Mesenchymal stem cell (in vitro differentiated cells and primary cell): ENCODE results near the gene ZNF287.
"Not testable (repeated sequence)": the region's sequence is repeated elsewhere in the genome, so short reads cannot be mapped to it uniquely, and the experiment has no call there.

Experiments used
- DNase-seq: peaks from one replicate; pipeline ENCODE4 v3.0.0-alpha.2; 2013
- H2AFZ ChIP-seq: one replicate; pipeline ENCODE4 v1.6.1; 2013; ENCODE audit warnings: low read depth, mild to moderate bottlenecking, control low read depth, inconsistent platforms, low read length, moderate library complexity
- H2AK5ac ChIP-seq: 2 replicates; pipeline ENCODE4 v1.6.1; 2013; ENCODE audit warnings: low read length, moderate library complexity, mild to moderate bottlenecking, inconsistent platforms; ENCODE audit not compliant: severe bottlenecking
- H2BK120ac ChIP-seq: one replicate; pipeline ENCODE4 v1.6.1; 2013; ENCODE audit warnings: low read depth, mild to moderate bottlenecking, inconsistent platforms, low read length, moderate library complexity
- H2BK12ac ChIP-seq, 2 experiments: one replicate each; pipeline ENCODE4 v1.6.1; 2013; ENCODE audit warnings: inconsistent platforms in 2 of 2, low read length in 2 of 2, mild to moderate bottlenecking in 2 of 2, moderate library complexity in 2 of 2, control low read depth in 1 of 2
- H2BK15ac ChIP-seq: one replicate; pipeline ENCODE4 v1.6.1; 2013; ENCODE audit warnings: mild to moderate bottlenecking, low read depth, inconsistent platforms; ENCODE audit not compliant: poor library complexity, severe bottlenecking
- H2BK5ac ChIP-seq: 2 replicates; pipeline ENCODE4 v1.6.1; 2013; ENCODE audit warnings: low read depth, mild to moderate bottlenecking, low read length, control low read depth, inconsistent platforms; ENCODE audit not compliant: poor library complexity, severe bottlenecking
- H3K14ac ChIP-seq, 2 experiments: one replicate each; pipeline ENCODE4 v1.6.1; 2013; ENCODE audit warnings: inconsistent platforms in 2 of 2, low read length in 2 of 2, control low read depth in 1 of 2, mild to moderate bottlenecking in 1 of 2, moderate library complexity in 1 of 2
- H3K18ac ChIP-seq, 2 experiments: one replicate each; pipeline ENCODE4 v1.6.1; 2013; ENCODE audit warnings: inconsistent platforms in 2 of 2, low read length in 2 of 2, control low read depth in 1 of 2, low read depth in 1 of 2, mild to moderate bottlenecking in 1 of 2
- H3K23ac ChIP-seq, 2 experiments: one replicate each; pipeline ENCODE4 v1.6.1; 2013; ENCODE audit warnings: inconsistent platforms in 2 of 2, low read length in 2 of 2, mild to moderate bottlenecking in 2 of 2, moderate library complexity in 2 of 2, control low read depth in 1 of 2
- H3K27ac ChIP-seq: 2 replicates; pipeline ENCODE4 v1.5.1; 2013; ENCODE audit warnings: mild to moderate bottlenecking, moderate library complexity, low read length, control low read depth, inconsistent platforms; ENCODE audit not compliant: poor library complexity, severe bottlenecking
- H3K27me3 ChIP-seq, 2 experiments: 2 replicates each; pipeline versions ENCODE4 v1.6.1 to v1.7.0; 2013; ENCODE audit warnings: low read length in 2 of 2, mild to moderate bottlenecking in 2 of 2, moderate library complexity in 2 of 2, control low read depth in 1 of 2, inconsistent platforms in 1 of 2; ENCODE audit not compliant: control insufficient read depth in 1 of 2, insufficient read depth in 1 of 2
- H3K36me3 ChIP-seq, 2 experiments: 2 replicates each; pipeline versions ENCODE4 v1.6.1 to v1.7.0; 2013; ENCODE audit warnings: low read length in 2 of 2, control low read depth in 1 of 2, inconsistent platforms in 1 of 2, low read depth in 1 of 2, mild to moderate bottlenecking in 1 of 2; ENCODE audit not compliant: insufficient read depth in 2 of 2, control insufficient read depth in 1 of 2
- H3K4ac ChIP-seq, 2 experiments: one replicate each; pipeline ENCODE4 v1.6.1; 2013; ENCODE audit warnings: inconsistent platforms in 2 of 2, low read length in 2 of 2, mild to moderate bottlenecking in 2 of 2, moderate library complexity in 2 of 2, control low read depth in 1 of 2, low read depth in 1 of 2
- H3K4me1 ChIP-seq: 2 replicates; pipeline ENCODE4 v1.6.1; 2013; ENCODE audit warnings: low read depth, low read length, control low read depth; ENCODE audit not compliant: control insufficient read depth, insufficient read depth
- H3K4me2 ChIP-seq: 2 replicates; pipeline ENCODE4 v1.6.1; 2013; ENCODE audit warnings: low read length, mild to moderate bottlenecking, inconsistent platforms; ENCODE audit not compliant: poor library complexity, severe bottlenecking
- H3K4me3 ChIP-seq, 2 experiments: 2 replicates each; pipeline versions ENCODE4 v1.5.1 to v1.7.0; 2013; ENCODE audit warnings: low read length in 2 of 2, mild to moderate bottlenecking in 2 of 2, control low read depth in 1 of 2, low read depth in 1 of 2; ENCODE audit not compliant: insufficient read depth in 1 of 2
- H3K79me1 ChIP-seq: replicated peaks from 2 replicates; pipeline ENCODE4 v1.6.1; 2013; ENCODE audit warnings: mild to moderate bottlenecking, control low read depth, low read length, inconsistent platforms; ENCODE audit not compliant: poor library complexity, severe bottlenecking
- H3K9ac ChIP-seq: 2 replicates; pipeline ENCODE4 v1.7.0; 2013; ENCODE audit warnings: mild to moderate bottlenecking, low read length, moderate library complexity
- H3K9me3 ChIP-seq: 2 replicates; pipeline ENCODE4 v1.7.0; 2013; ENCODE audit warnings: mild to moderate bottlenecking, low read length; ENCODE audit not compliant: control insufficient read depth
- H4K8ac ChIP-seq: one replicate; pipeline ENCODE4 v1.6.1; 2013; ENCODE audit warnings: inconsistent platforms, mild to moderate bottlenecking, low read length, moderate library complexity
- H4K91ac ChIP-seq: one replicate; pipeline ENCODE4 v1.6.1; 2013; ENCODE audit warnings: mild to moderate bottlenecking, low read length, inconsistent platforms
- WGBS: methylation state at CpG from one replicate; pipeline ENCODE4 v1.1.7; 2013; ENCODE audit warnings: mixed read lengths; 5-methylcytosine and 5-hydroxymethylcytosine counted together

Gene ZNF287

GRCh38 chr17:16525556-16525955 is 43.4 kb downstream of the ZNF287 start:
- H3K27ac ChIP-seq, H4K8ac ChIP-seq, H3K18ac ChIP-seq, H3K4me2 ChIP-seq, H3K23ac ChIP-seq, H3K36me3 ChIP-seq, H3K9ac ChIP-seq, H3K9me3 ChIP-seq, H4K91ac ChIP-seq, H2BK12ac ChIP-seq, H3K4me1 ChIP-seq, H2AK5ac ChIP-seq, H2BK120ac ChIP-seq, H2BK5ac ChIP-seq, H3K79me1 ChIP-seq, H3K4ac ChIP-seq, H2BK15ac ChIP-seq, H3K14ac ChIP-seq, H2AFZ ChIP-seq, H3K4me3 ChIP-seq: not testable (repeated sequence)
- DNase-seq: peak; percentile 8
- WGBS: 89% methylated on average over 6 of the region's 6 CpGs
- H3K27me3 ChIP-seq: peaks cover 13 to 51% of the 10 kb centered on the region in 2 experiments

DNA sequence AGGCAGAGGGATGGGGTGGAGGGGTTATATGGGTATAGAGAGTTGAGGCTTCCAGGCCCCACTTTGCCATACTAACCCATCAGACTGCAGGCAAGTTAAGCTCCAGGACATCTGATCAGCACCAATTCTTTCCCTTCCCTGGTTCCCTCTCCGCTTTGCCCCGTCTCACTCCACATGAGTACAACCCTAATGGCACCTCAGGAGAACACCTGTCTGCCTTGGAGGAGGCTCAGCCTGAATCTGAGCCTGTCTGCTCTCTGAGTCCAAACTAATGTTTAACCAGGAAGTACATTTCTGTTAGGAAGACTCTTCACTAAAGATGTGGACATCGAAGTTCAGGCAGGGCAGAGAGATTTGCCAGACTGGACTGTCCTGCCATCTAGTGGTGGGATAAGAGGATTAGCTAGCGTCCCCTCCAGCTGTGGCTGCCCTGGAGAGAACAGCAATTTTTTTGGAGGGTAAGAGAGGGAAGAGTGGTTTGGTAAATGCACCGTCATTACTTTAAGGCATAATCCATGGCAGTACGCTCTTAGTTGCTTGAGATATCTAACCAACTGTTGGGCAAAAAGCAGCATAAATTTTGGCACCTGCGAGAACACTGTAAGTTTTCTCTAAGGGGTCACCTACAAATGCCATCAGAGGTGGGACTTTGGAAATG is 47.8 kb downstream of the ZNF287 start:
- peak overlapping the region; percentile 70 for H3K9ac ChIP-seq
- WGBS: 37% methylated on average over 7 of the region's 7 CpGs
- no peaks in the 10 kb centered on the region for H3K9me3 ChIP-seq
- H2BK120ac ChIP-seq: no peak overlapping the region
- no peaks in the 10 kb centered on the region for H3K79me1 ChIP-seq
- peak overlapping the region; percentile 29 to 87 for H3K4ac ChIP-seq
- H4K8ac ChIP-seq: peak overlapping the region; percentile 82
- H2BK12ac ChIP-seq: peak overlapping the region in 1 of 2 experiments; percentile 87
- H2AFZ ChIP-seq: peak overlapping the region; percentile 90
- H3K4me3 ChIP-seq: no peak overlapping the region
- H3K14ac ChIP-seq: no peak overlapping the region
- peak overlapping the region; percentile 31 to 89 for H3K18ac ChIP-seq
- DNase-seq: peak; percentile 89
- no peaks in the 10 kb centered on the region for H3K36me3 ChIP-seq
- H2BK15ac ChIP-seq: no peak overlapping the region
- no peak overlapping the region for H4K91ac ChIP-seq
- H3K27ac ChIP-seq: no peak overlapping the region
- peaks cover 0 to 13% of the 10 kb centered on the region in 2 experiments for H3K27me3 ChIP-seq
- peaks cover 6% of the 10 kb centered on the region for H3K4me1 ChIP-seq
- no peak overlapping the region for H3K23ac ChIP-seq
- H3K4me2 ChIP-seq: no peak overlapping the region
- no peak overlapping the region for H2BK5ac ChIP-seq
- H2AK5ac ChIP-seq: no peak overlapping the region

GRCh38 chr17:16519021-16519420 is 50.0 kb downstream of the ZNF287 start:
- Histone ChIP-seq H3K4me2 (no peak overlapping the region), H3K79me1 (no peaks in the 10 kb centered on the region), H2BK5ac (no peak overlapping the region), H2BK15ac (no peak overlapping the region), H3K18ac (no peak overlapping the region), H2BK12ac (no peak overlapping the region), H3K23ac (no peak overlapping the region), H3K9me3 (no peaks in the 10 kb centered on the region), H2AFZ (no peak overlapping the region), H3K14ac (no peak overlapping the region), H3K4me3 (no peak overlapping the region), H4K8ac (no peak overlapping the region), H3K27me3 (peaks cover 0 to 7% of the 10 kb centered on the region in 2 experiments), H3K9ac (no peak overlapping the region), H2AK5ac (no peak overlapping the region), H3K4me1 (peaks cover 6% of the 10 kb centered on the region), H3K4ac (no peak overlapping the region), H3K27ac (no peak overlapping the region), H2BK120ac (no peak overlapping the region), H3K36me3 (no peaks in the 10 kb centered on the region), H4K91ac (no peak overlapping the region)
- no peak for DNase-seq

GRCh38 chr17:16517477-16517876 is 51.5 kb downstream of the ZNF287 start:
- Histone ChIP-seq H4K8ac (no peak overlapping the region), H3K36me3 (no peaks in the 10 kb centered on the region), H3K4ac (no peak overlapping the region), H3K4me3 (no peak overlapping the region), H3K4me2 (no peak overlapping the region), H2AFZ (no peak overlapping the region), H3K27ac (no peak overlapping the region), H4K91ac (no peak overlapping the region), H2BK120ac (no peak overlapping the region), H3K79me1 (no peaks in the 10 kb centered on the region), H3K9ac (no peak overlapping the region), H2BK12ac (peak overlapping the region in 1 of 2 experiments; percentile 69), H3K23ac (no peak overlapping the region), H3K4me1 (peaks cover 6% of the 10 kb centered on the region), H2AK5ac (no peak overlapping the region), H2BK15ac (peak overlapping the region; percentile 20), H3K9me3 (no peaks in the 10 kb centered on the region), H3K14ac (no peak overlapping the region), H3K27me3 (peaks cover 0 to 4% of the 10 kb centered on the region in 2 experiments), H3K18ac (no peak overlapping the region), H2BK5ac (no peak overlapping the region)
- 84% methylated on average over 7 of the region's 7 CpGs for WGBS
- DNase-seq: no peak
